Measurements from ENCODE around the gene ADAMTS13.
"Not testable (repeated sequence)": the region's sequence is repeated elsewhere in the genome, so short reads cannot be mapped to it uniquely, and the experiment has no call there.

The ADAMTS13 gene

GRCh38 chr9:133448487-133448972, 26.4 kb downstream of the ADAMTS13 start:
- Histone ChIP-seq H3K4me3 (ENCODE audit: low read depth, low read length) (no peak overlapping the region), H3K36me3 (ENCODE audit: control insufficient read depth, insufficient read depth, low read length) (no peaks in the 10 kb centered on the region), H3K9ac (ENCODE audit: low read depth, low read length) (no peak overlapping the region), H3K4me1 (ENCODE audit: control insufficient read depth, insufficient read depth, low read length) (no peaks in the 10 kb centered on the region), H3K9me3 (ENCODE audit: control insufficient read depth, insufficient read depth, low read length) (no peaks in the 10 kb centered on the region), H3K27me3 (ENCODE audit: control insufficient read depth, insufficient read depth, low read length) (no peaks in the 10 kb centered on the region)

GRCh38 chr9:133449760-133450159, 27.6 kb downstream of the ADAMTS13 start:
- H3K9me3 ChIP-seq (ENCODE audit: control insufficient read depth, insufficient read depth, low read length): no peaks in the 10 kb centered on the region
- H3K27me3 ChIP-seq (ENCODE audit: control insufficient read depth, insufficient read depth, low read length): no peaks in the 10 kb centered on the region
- H3K9ac ChIP-seq (ENCODE audit: low read depth, low read length): no peak overlapping the region
- H3K4me3 ChIP-seq (ENCODE audit: low read depth, low read length): no peak overlapping the region
- no peaks in the 10 kb centered on the region for H3K4me1 ChIP-seq (ENCODE audit: control insufficient read depth, insufficient read depth, low read length)
- no peaks in the 10 kb centered on the region for H3K36me3 ChIP-seq (ENCODE audit: control insufficient read depth, insufficient read depth, low read length)

GRCh38 chr9:133451865-133452264, 29.7 kb downstream of the ADAMTS13 start:
- H3K9ac ChIP-seq (ENCODE audit: low read depth, low read length); H3K4me1 ChIP-seq (ENCODE audit: control insufficient read depth, insufficient read depth, low read length); H3K4me3 ChIP-seq (ENCODE audit: low read depth, low read length); H3K27me3 ChIP-seq (ENCODE audit: control insufficient read depth, insufficient read depth, low read length); H3K36me3 ChIP-seq (ENCODE audit: control insufficient read depth, insufficient read depth, low read length); H3K9me3 ChIP-seq (ENCODE audit: control insufficient read depth, insufficient read depth, low read length): not testable (repeated sequence)

- no peaks in the 10 kb centered on the region for H3K4me1 ChIP-seq (ENCODE audit: control insufficient read depth, insufficient read depth, low read length)
- no peaks in the 10 kb centered on the region for H3K9me3 ChIP-seq (ENCODE audit: control insufficient read depth, insufficient read depth, low read length)
- H3K27me3 ChIP-seq (ENCODE audit: control insufficient read depth, insufficient read depth, low read length): no peaks in the 10 kb centered on the region
- no peak overlapping the region for H3K9ac ChIP-seq (ENCODE audit: low read depth, low read length)
- H3K36me3 ChIP-seq (ENCODE audit: control insufficient read depth, insufficient read depth, low read length): no peaks in the 10 kb centered on the region
- H3K4me3 ChIP-seq (ENCODE audit: low read depth, low read length): no peak overlapping the region
Observed at GRCh38 chr9:133452562-133452961, 30.4 kb downstream of the ADAMTS13 start.

GRCh38 chr9:133453651-133454050, 31.5 kb downstream of the ADAMTS13 start:
- no peaks in the 10 kb centered on the region for H3K4me1 ChIP-seq (ENCODE audit: control insufficient read depth, insufficient read depth, low read length)
- H3K9me3 ChIP-seq (ENCODE audit: control insufficient read depth, insufficient read depth, low read length): no peaks in the 10 kb centered on the region
- H3K36me3 ChIP-seq (ENCODE audit: control insufficient read depth, insufficient read depth, low read length): no peaks in the 10 kb centered on the region
- no peak overlapping the region for H3K4me3 ChIP-seq (ENCODE audit: low read depth, low read length)
- H3K27me3 ChIP-seq (ENCODE audit: control insufficient read depth, insufficient read depth, low read length): no peaks in the 10 kb centered on the region
- no peak overlapping the region for H3K9ac ChIP-seq (ENCODE audit: low read depth, low read length)

- Histone ChIP-seq H3K4me3 (ENCODE audit: low read depth, low read length) (no peak overlapping the region), H3K27me3 (ENCODE audit: control insufficient read depth, insufficient read depth, low read length) (no peaks in the 10 kb centered on the region), H3K9me3 (ENCODE audit: control insufficient read depth, insufficient read depth, low read length) (no peaks in the 10 kb centered on the region), H3K9ac (ENCODE audit: low read depth, low read length) (no peak overlapping the region), H3K36me3 (ENCODE audit: control insufficient read depth, insufficient read depth, low read length) (no peaks in the 10 kb centered on the region), H3K4me1 (ENCODE audit: control insufficient read depth, insufficient read depth, low read length) (no peaks in the 10 kb centered on the region)
Observed at GRCh38 chr9:133454325-133454724, 32.2 kb downstream of the ADAMTS13 start.

- no peak overlapping the region for H3K4me3 ChIP-seq (ENCODE audit: low read depth, low read length)
- H3K9ac ChIP-seq (ENCODE audit: low read depth, low read length): no peak overlapping the region
- no peaks in the 10 kb centered on the region for H3K4me1 ChIP-seq (ENCODE audit: control insufficient read depth, insufficient read depth, low read length)
- H3K9me3 ChIP-seq (ENCODE audit: control insufficient read depth, insufficient read depth, low read length): no peaks in the 10 kb centered on the region
- no peaks in the 10 kb centered on the region for H3K27me3 ChIP-seq (ENCODE audit: control insufficient read depth, insufficient read depth, low read length)
- H3K36me3 ChIP-seq (ENCODE audit: control insufficient read depth, insufficient read depth, low read length): no peaks in the 10 kb centered on the region
Observed at GRCh38 chr9:133454943-133455673, 32.9 kb downstream of the ADAMTS13 start.

GRCh38 chr9:133455936-133456335, 33.8 kb downstream of the ADAMTS13 start:
- Histone ChIP-seq H3K4me3 (ENCODE audit: low read depth, low read length) (no peak overlapping the region), H3K36me3 (ENCODE audit: control insufficient read depth, insufficient read depth, low read length) (no peaks in the 10 kb centered on the region), H3K9ac (ENCODE audit: low read depth, low read length) (no peak overlapping the region), H3K4me1 (ENCODE audit: control insufficient read depth, insufficient read depth, low read length) (peaks cover 3% of the 10 kb centered on the region), H3K9me3 (ENCODE audit: control insufficient read depth, insufficient read depth, low read length) (no peaks in the 10 kb centered on the region), H3K27me3 (ENCODE audit: control insufficient read depth, insufficient read depth, low read length) (no peaks in the 10 kb centered on the region)

- Histone ChIP-seq H3K27me3 (ENCODE audit: control insufficient read depth, insufficient read depth, low read length) (no peaks in the 10 kb centered on the region), H3K36me3 (ENCODE audit: control insufficient read depth, insufficient read depth, low read length) (no peaks in the 10 kb centered on the region), H3K4me1 (ENCODE audit: control insufficient read depth, insufficient read depth, low read length) (peaks cover 5% of the 10 kb centered on the region), H3K4me3 (ENCODE audit: low read depth, low read length) (no peak overlapping the region), H3K9ac (ENCODE audit: low read depth, low read length) (no peak overlapping the region), H3K9me3 (ENCODE audit: control insufficient read depth, insufficient read depth, low read length) (no peaks in the 10 kb centered on the region)
Observed at GRCh38 chr9:133456409-133456808, 34.2 kb downstream of the ADAMTS13 start.

- Histone ChIP-seq H3K4me3 (ENCODE audit: low read depth, low read length) (no peak overlapping the region), H3K36me3 (ENCODE audit: control insufficient read depth, insufficient read depth, low read length) (no peaks in the 10 kb centered on the region), H3K4me1 (ENCODE audit: control insufficient read depth, insufficient read depth, low read length) (peaks cover 5% of the 10 kb centered on the region), H3K9ac (ENCODE audit: low read depth, low read length) (no peak overlapping the region), H3K27me3 (ENCODE audit: control insufficient read depth, insufficient read depth, low read length) (no peaks in the 10 kb centered on the region), H3K9me3 (ENCODE audit: control insufficient read depth, insufficient read depth, low read length) (no peaks in the 10 kb centered on the region)
Observed at GRCh38 chr9:133457233-133457632, 35.1 kb downstream of the ADAMTS13 start.

GRCh38 chr9:133457748-133458147, 35.6 kb downstream of the ADAMTS13 start:
- no peaks in the 10 kb centered on the region for H3K9me3 ChIP-seq (ENCODE audit: control insufficient read depth, insufficient read depth, low read length)
- H3K27me3 ChIP-seq (ENCODE audit: control insufficient read depth, insufficient read depth, low read length): no peaks in the 10 kb centered on the region
- H3K4me3 ChIP-seq (ENCODE audit: low read depth, low read length): no peak overlapping the region
- H3K4me1 ChIP-seq (ENCODE audit: control insufficient read depth, insufficient read depth, low read length): peaks cover 5% of the 10 kb centered on the region
- no peak overlapping the region for H3K9ac ChIP-seq (ENCODE audit: low read depth, low read length)
- no peaks in the 10 kb centered on the region for H3K36me3 ChIP-seq (ENCODE audit: control insufficient read depth, insufficient read depth, low read length)

- no peak overlapping the region for H3K9ac ChIP-seq (ENCODE audit: low read depth, low read length)
- peak overlapping the region; percentile 49 for H3K4me3 ChIP-seq (ENCODE audit: low read depth, low read length)
- no peaks in the 10 kb centered on the region for H3K27me3 ChIP-seq (ENCODE audit: control insufficient read depth, insufficient read depth, low read length)
Observed at GRCh38 chr9:133458643-133459312, 36.6 kb downstream of the ADAMTS13 start.

More at GRCh38 chr9:133458643-133459312, 36.6 kb downstream of the ADAMTS13 start:
- no peaks in the 10 kb centered on the region for H3K36me3 ChIP-seq (ENCODE audit: control insufficient read depth, insufficient read depth, low read length)
- H3K4me1 ChIP-seq (ENCODE audit: control insufficient read depth, insufficient read depth, low read length): peaks cover 5% of the 10 kb centered on the region
- H3K9me3 ChIP-seq (ENCODE audit: control insufficient read depth, insufficient read depth, low read length): no peaks in the 10 kb centered on the region
